Thymus (tissue), 11 donors: ENCODE results near the gene DGCR2. TPM values are rescaled to one million over a fixed set of nuclear protein-coding genes. Genes with fewer than 3 reads are reported as not detected.

Experiments
- DNase-seq, 9 donors: peaks; one replicate each; pipeline ENCODE4 v3.0.0-alpha.2; 2013; ENCODE audit warnings: low spot score in 9 of 9, low read depth in 6 of 9, missing footprints in 1 of 9
- H3K27ac ChIP-seq, 2 donors: one replicate each; pipeline ENCODE4 v1.5.1; 2013; ENCODE audit warnings: control low read depth in 1 of 2, low read depth in 1 of 2, low read length in 1 of 2, mild to moderate bottlenecking in 1 of 2, moderate library complexity in 1 of 2
- H3K27me3 ChIP-seq, 2 donors: one replicate each; pipeline ENCODE4 v1.5.1; 2013; ENCODE audit warnings: low read length in 1 of 2; ENCODE audit not compliant: control insufficient read depth in 2 of 2, insufficient read depth in 1 of 2
- H3K36me3 ChIP-seq, 2 donors: one replicate each; pipeline ENCODE4 v1.5.1; 2013; ENCODE audit warnings: low read length in 1 of 2, mild to moderate bottlenecking in 1 of 2, moderate library complexity in 1 of 2; ENCODE audit not compliant: control insufficient read depth in 2 of 2, insufficient read depth in 2 of 2
- H3K4me1 ChIP-seq, 2 donors: one replicate each; pipeline ENCODE4 v1.5.1; 2013; ENCODE audit warnings: low read length in 2 of 2; ENCODE audit not compliant: control insufficient read depth in 2 of 2, insufficient read depth in 2 of 2
- H3K4me3 ChIP-seq, 2 donors: one replicate each; pipeline ENCODE4 v1.5.1; 2013; ENCODE audit warnings: low read length in 2 of 2, control low read depth in 1 of 2, mild to moderate bottlenecking in 1 of 2
- H3K9me3 ChIP-seq, 2 donors: one replicate each; pipeline ENCODE4 v1.5.1; 2013; ENCODE audit warnings: low read length in 1 of 2, mild to moderate bottlenecking in 1 of 2; ENCODE audit not compliant: control insufficient read depth in 2 of 2, insufficient read depth in 1 of 2
- WGBS: extraction: QIAGEN DNeasy Blood & Tissue Kit; methylation state at CpG from one replicate; pipeline ENCODE4 v1.1.7; 2013; 5-methylcytosine and 5-hydroxymethylcytosine counted together
- polyA plus RNA-seq: library from polyadenylated mRNA; stranded (reverse); fragments of 200-250 nt; gene quantifications from one replicate; pipeline ENCODE4 v1.2.3, GENCODE V29; 2013
- total RNA-seq: library from RNA; stranded (reverse); fragments of 120-200 nt; gene quantifications from one replicate; pipeline ENCODE4 v1.2.4, GENCODE V29; 2013
- donor health status: healthy.

Gene DGCR2
- total and polyA plus RNA-seq, 2 donors: 17.8 to 24.1 TPM

- no peaks in the 10 kb centered on the region for H3K4me1 ChIP-seq
- WGBS: 97% methylated on average over 5 of the region's 5 CpGs
- H3K4me3 ChIP-seq: no peak overlapping the region
- H3K9me3 ChIP-seq: no peaks in the 10 kb centered on the region
- no peak for DNase-seq
- no peak overlapping the region for H3K27ac ChIP-seq
- no peaks in the 10 kb centered on the region for H3K27me3 ChIP-seq
- H3K36me3 ChIP-seq: peaks cover 74 to 79% of the 10 kb centered on the region in 2 donors
Measured at GRCh38 chr22:19046719-19047609, 75.2 kb downstream of the DGCR2 start.

GRCh38 chr22:19046287-19046686, 75.9 kb downstream of the DGCR2 start:
- WGBS: 99% methylated on average over 2 of the region's 2 CpGs
- no peak for DNase-seq
- H3K36me3 ChIP-seq: peaks cover 81% of the 10 kb centered on the region in 2 donors
- no peaks in the 10 kb centered on the region for H3K4me1 ChIP-seq
- no peaks in the 10 kb centered on the region for H3K9me3 ChIP-seq
- H3K4me3 ChIP-seq: no peak overlapping the region
- no peaks in the 10 kb centered on the region for H3K27me3 ChIP-seq
- no peak overlapping the region for H3K27ac ChIP-seq

GRCh38 chr22:19045094-19045493, 77.1 kb downstream of the DGCR2 start:
- H3K9me3 ChIP-seq: no peaks in the 10 kb centered on the region
- no peaks in the 10 kb centered on the region for H3K27me3 ChIP-seq
- no peak overlapping the region for H3K27ac ChIP-seq
- 98% methylated on average over 7 of the region's 7 CpGs for WGBS
- no peak overlapping the region for H3K4me3 ChIP-seq
- DNase-seq: no peak
- H3K4me1 ChIP-seq: no peaks in the 10 kb centered on the region
- H3K36me3 ChIP-seq: peaks cover 85 to 92% of the 10 kb centered on the region in 2 donors

GRCh38 chr22:19044381-19044780, 77.8 kb downstream of the DGCR2 start:
- WGBS: 97% methylated on average over 6 of the region's 6 CpGs
- H3K36me3 ChIP-seq: peaks cover 86 to 95% of the 10 kb centered on the region in 2 donors
- no peaks in the 10 kb centered on the region for H3K9me3 ChIP-seq
- H3K27me3 ChIP-seq: no peaks in the 10 kb centered on the region
- no peaks in the 10 kb centered on the region for H3K4me1 ChIP-seq
- no peak for DNase-seq
- no peak overlapping the region for H3K4me3 ChIP-seq
- no peak overlapping the region for H3K27ac ChIP-seq

GRCh38 chr22:19043121-19044085, 78.8 kb downstream of the DGCR2 start:
- H3K4me3 ChIP-seq: no peak overlapping the region
- no peak for DNase-seq

GRCh38 chr22:19042285-19043120, 79.7 kb downstream of the DGCR2 start:
- Histone ChIP-seq H3K36me3 (peaks cover 73 to 93% of the 10 kb centered on the region in 2 donors), H3K4me3 (no peak overlapping the region), H3K27me3 (no peaks in the 10 kb centered on the region), H3K9me3 (no peaks in the 10 kb centered on the region), H3K4me1 (no peaks in the 10 kb centered on the region), H3K27ac (no peak overlapping the region)
- DNase-seq: no peak
- WGBS: 98% methylated on average over 22 of the region's 22 CpGs

More at GRCh38 chr22:19043121-19044085, 78.8 kb downstream of the DGCR2 start:
- H3K4me1 ChIP-seq: no peaks in the 10 kb centered on the region
- no peak overlapping the region for H3K27ac ChIP-seq
- no peaks in the 10 kb centered on the region for H3K27me3 ChIP-seq
- 96% methylated on average over 14 of the region's 14 CpGs for WGBS
- H3K36me3 ChIP-seq: peaks cover 78 to 95% of the 10 kb centered on the region in 2 donors
- no peaks in the 10 kb centered on the region for H3K9me3 ChIP-seq

- no peak for DNase-seq
- peaks cover 69 to 92% of the 10 kb centered on the region in 2 donors for H3K36me3 ChIP-seq
- WGBS: 98% methylated on average over 15 of the region's 15 CpGs
- peaks cover 0 to 1% of the 10 kb centered on the region in 2 donors for H3K9me3 ChIP-seq
- no peaks in the 10 kb centered on the region for H3K27me3 ChIP-seq
- no peak overlapping the region for H3K27ac ChIP-seq
- H3K4me1 ChIP-seq: no peaks in the 10 kb centered on the region
- H3K4me3 ChIP-seq: no peak overlapping the region
Measured at GRCh38 chr22:19041704-19042074, 80.5 kb downstream of the DGCR2 start.

GRCh38 chr22:19040888-19041703, 81.1 kb downstream of the DGCR2 start:
- peaks cover 63 to 89% of the 10 kb centered on the region in 2 donors for H3K36me3 ChIP-seq
- 98% methylated on average over 30 of the region's 30 CpGs for WGBS
- H3K27me3 ChIP-seq: no peaks in the 10 kb centered on the region
- H3K27ac ChIP-seq: no peak overlapping the region
- no peak for DNase-seq
- H3K9me3 ChIP-seq: peaks cover 0 to 1% of the 10 kb centered on the region in 2 donors
- H3K4me3 ChIP-seq: no peak overlapping the region
- no peaks in the 10 kb centered on the region for H3K4me1 ChIP-seq
